ENCODE measurements around the gene KRTAP12-1. TPM values are rescaled to one million over a fixed set of nuclear protein-coding genes. Genes with fewer than 3 reads are reported as not detected.

KRTAP12-1 gene
- total RNA-seq, 1 donor from 2014 or later: not detected

GRCh38 chr21:44684077-44684476, 2.1 kb upstream of the KRTAP12-1 start:
- no peak for DNase-seq
- H3K4me1 Mint-ChIP-seq (ENCODE audit: low read depth, unreplicated experiment): peaks cover 15% of the 10 kb centered on the region
- H3K9me3 Mint-ChIP-seq (ENCODE audit: unreplicated experiment): peaks cover 8% of the 10 kb centered on the region
- H3K27me3 Mint-ChIP-seq (ENCODE audit: unreplicated experiment): peaks cover 11% of the 10 kb centered on the region
- H3K27ac Mint-ChIP-seq (ENCODE audit: unreplicated experiment): no peak overlapping the region
- H3K36me3 Mint-ChIP-seq (ENCODE audit: unreplicated experiment): peaks cover 5% of the 10 kb centered on the region
- no peak overlapping the region for H3K4me3 Mint-ChIP-seq (ENCODE audit: unreplicated experiment)
- no peak for TF ChIP-seq CTCF (IDR thresholded peaks at IDR 0.05; ENCODE audit: partially characterized antibody, unreplicated experiment)

GRCh38 chr21:44682580-44683151, 703 bp upstream of the KRTAP12-1 start:
- H3K9me3 Mint-ChIP-seq (ENCODE audit: unreplicated experiment): peaks cover 8% of the 10 kb centered on the region
- peaks cover 9% of the 10 kb centered on the region for H3K27me3 Mint-ChIP-seq (ENCODE audit: unreplicated experiment)
- H3K27ac Mint-ChIP-seq (ENCODE audit: unreplicated experiment): no peak overlapping the region
- no peak for DNase-seq
- peaks cover 10% of the 10 kb centered on the region for H3K4me1 Mint-ChIP-seq (ENCODE audit: low read depth, unreplicated experiment)
- TF ChIP-seq CTCF (IDR thresholded peaks at IDR 0.05; ENCODE audit: partially characterized antibody, unreplicated experiment): no peak
- no peak overlapping the region for H3K4me3 Mint-ChIP-seq (ENCODE audit: unreplicated experiment)
- peaks cover 5% of the 10 kb centered on the region for H3K36me3 Mint-ChIP-seq (ENCODE audit: unreplicated experiment)

DNA sequence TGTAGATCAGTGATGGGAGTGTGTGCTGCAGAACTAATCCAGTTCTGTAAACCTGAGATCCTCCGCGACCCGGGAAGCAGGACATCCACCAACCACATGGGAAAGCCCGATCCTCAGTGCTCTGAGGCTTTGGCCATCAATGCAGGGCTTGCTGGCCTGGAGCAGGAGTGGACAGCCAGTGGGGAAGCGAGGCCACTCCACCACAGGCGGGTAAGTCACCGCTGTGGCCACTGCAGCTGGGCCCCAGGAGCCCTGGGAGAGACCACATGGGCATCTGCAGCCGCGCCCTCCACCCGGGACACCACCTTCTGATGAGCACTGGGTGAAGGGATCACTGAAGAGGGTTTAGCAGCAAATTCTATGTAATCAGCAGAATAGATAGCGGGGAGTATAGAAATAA, 811 bp downstream of the KRTAP12-1 start:
- Mint-ChIP-seq H3K4me3 (ENCODE audit: unreplicated experiment) (no peak overlapping the region), H3K36me3 (ENCODE audit: unreplicated experiment) (peaks cover 5% of the 10 kb centered on the region), H3K27ac (ENCODE audit: unreplicated experiment) (no peak overlapping the region), H3K27me3 (ENCODE audit: unreplicated experiment) (peaks cover 7% of the 10 kb centered on the region), H3K4me1 (ENCODE audit: low read depth, unreplicated experiment) (no peaks in the 10 kb centered on the region), H3K9me3 (ENCODE audit: unreplicated experiment) (peaks cover 7% of the 10 kb centered on the region)
- no peak for TF ChIP-seq CTCF (IDR thresholded peaks at IDR 0.05; ENCODE audit: partially characterized antibody, unreplicated experiment)
- no peak for DNase-seq

DNA sequence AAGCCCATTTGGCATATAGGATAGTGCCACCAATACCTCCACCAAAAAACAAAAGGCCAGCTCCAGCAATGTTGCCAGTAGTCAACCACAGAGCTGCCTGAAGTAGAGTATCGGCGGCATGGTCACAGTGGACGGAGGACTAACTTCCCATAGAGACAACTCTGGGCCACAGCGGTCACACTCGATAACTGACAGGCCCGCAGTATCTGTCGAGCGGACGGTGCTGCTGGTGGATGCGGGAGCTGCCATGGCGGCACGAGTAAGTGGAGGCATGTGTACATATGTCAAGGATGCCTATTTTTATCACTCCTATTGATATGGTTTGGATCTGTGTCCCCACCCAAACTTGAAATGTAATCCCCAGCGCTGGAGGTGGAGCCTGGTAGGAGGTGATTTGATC, 4.1 kb downstream of the KRTAP12-1 start:
- H3K9me3 Mint-ChIP-seq (ENCODE audit: unreplicated experiment): peaks cover 6% of the 10 kb centered on the region
- no peak for TF ChIP-seq CTCF (IDR thresholded peaks at IDR 0.05; ENCODE audit: partially characterized antibody, unreplicated experiment)
- no peak overlapping the region for H3K27ac Mint-ChIP-seq (ENCODE audit: unreplicated experiment)
- H3K27me3 Mint-ChIP-seq (ENCODE audit: unreplicated experiment): peaks cover 3% of the 10 kb centered on the region
- no peaks in the 10 kb centered on the region for H3K4me1 Mint-ChIP-seq (ENCODE audit: low read depth, unreplicated experiment)
- H3K4me3 Mint-ChIP-seq (ENCODE audit: unreplicated experiment): no peak overlapping the region
- DNase-seq: no peak
- H3K36me3 Mint-ChIP-seq (ENCODE audit: unreplicated experiment): peaks cover 15% of the 10 kb centered on the region

GRCh38 chr21:44671911-44672310, 10.1 kb downstream of the KRTAP12-1 start:
- H3K9me3 Mint-ChIP-seq (ENCODE audit: unreplicated experiment): peaks cover 17% of the 10 kb centered on the region
- TF ChIP-seq CTCF (IDR thresholded peaks at IDR 0.05; ENCODE audit: partially characterized antibody, unreplicated experiment): no peak
- H3K4me1 Mint-ChIP-seq (ENCODE audit: low read depth, unreplicated experiment): no peaks in the 10 kb centered on the region
- H3K27me3 Mint-ChIP-seq (ENCODE audit: unreplicated experiment): peaks cover 4% of the 10 kb centered on the region
- H3K27ac Mint-ChIP-seq (ENCODE audit: unreplicated experiment): no peak overlapping the region
- no peak for DNase-seq
- peaks cover 47% of the 10 kb centered on the region for H3K36me3 Mint-ChIP-seq (ENCODE audit: unreplicated experiment)
- no peak overlapping the region for H3K4me3 Mint-ChIP-seq (ENCODE audit: unreplicated experiment)
